Uterus (tissue), 4 donors: ENCODE data around the gene NFE2L3. TPM values are rescaled to one million over a fixed set of nuclear protein-coding genes. Genes with fewer than 3 reads are reported as not detected.
"Not testable (repeated sequence)": the region's sequence is repeated elsewhere in the genome, so short reads cannot be mapped to it uniquely, and the experiment has no call there.

ENCODE experiments used
- DNase-seq, 2 donors: peaks; one replicate each; pipeline ENCODE4 v3.0.0-alpha.2; 2019 to 2020
- H3K27ac ChIP-seq, 2 donors: fragments of 200-600 bp; sonication (generic); 1 replicate in 1 of 2; 2 replicates in 1 of 2; pipeline ENCODE4 v1.5.1; 2016 to 2018
- H3K27me3 ChIP-seq, 2 donors: fragments of 200-600 bp; sonication (generic); one replicate each; pipeline ENCODE4 v1.5.1; 2018 to 2019; ENCODE audit warnings: control low read depth in 1 of 2
- H3K36me3 ChIP-seq, 2 donors: fragments of 200-600 bp; sonication (generic); one replicate each; pipeline ENCODE4 v1.5.1; 2019; ENCODE audit warnings: control low read depth in 1 of 2
- H3K4me1 ChIP-seq, 2 donors: fragments of 200-600 bp; sonication (generic); one replicate each; pipeline ENCODE4 v1.5.1; 2018 to 2019; ENCODE audit warnings: control low read depth in 1 of 2
- H3K4me3 ChIP-seq, 2 donors: fragments of 200-600 bp; sonication (generic); 1 replicate in 1 of 2; 2 replicates in 1 of 2; pipeline ENCODE4 v1.5.1; 2018 to 2019; ENCODE audit warnings: mild to moderate bottlenecking in 1 of 2
- H3K9me3 ChIP-seq, 2 donors: fragments of 200-600 bp; sonication (generic); one replicate each; pipeline ENCODE4 v1.5.1; 2019; ENCODE audit warnings: control low read depth in 1 of 2
- POLR2A ChIP-seq, 2 donors: fragments of 450-650 bp; IDR thresholded peaks; one replicate each; pipeline ENCODE4 v1.6.1; 2016; ENCODE audit warnings: antibody characterized with exemption in 2 of 2, mild to moderate bottlenecking in 1 of 2, moderate library complexity in 1 of 2
- intact Hi-C: fragments of 100-400 bp; cut with DNase I; formaldehyde crosslinking; loops from one replicate; pipeline ENCODE4 v1.15.1; 2023; ENCODE audit warnings: low total_unique reads
- total RNA-seq, 4 donors: library from RNA; depleted of rRNA in 3 of 4; stranded (reverse); fragments of >200 nt in 3 of 4; gene quantifications; one replicate each; pipeline versions ENCODE4 v1.1.0 to v1.2.4, GENCODE V29; 2014 to 2023
- TF ChIP-seq, protein P1 (sequence below), 4 experiments: fragments of 200-600 bp in 2 of 4; fragments of 450-650 bp in 2 of 4; sonication (generic) in 2 of 4; IDR thresholded peaks; one replicate each; pipeline ENCODE4 v1.5.1; 2016 to 2019; ENCODE audit warnings: antibody characterized with exemption in 4 of 4, mild to moderate bottlenecking in 2 of 4, moderate library complexity in 1 of 4
- donor health status: DM: yes; HTN: yes; CAD: no.

Gene NFE2L3
- total RNA-seq, 4 donors from 2014 or later = 3.6 to 6.2 (median 4.1) TPM; not detected in 1

DNA sequence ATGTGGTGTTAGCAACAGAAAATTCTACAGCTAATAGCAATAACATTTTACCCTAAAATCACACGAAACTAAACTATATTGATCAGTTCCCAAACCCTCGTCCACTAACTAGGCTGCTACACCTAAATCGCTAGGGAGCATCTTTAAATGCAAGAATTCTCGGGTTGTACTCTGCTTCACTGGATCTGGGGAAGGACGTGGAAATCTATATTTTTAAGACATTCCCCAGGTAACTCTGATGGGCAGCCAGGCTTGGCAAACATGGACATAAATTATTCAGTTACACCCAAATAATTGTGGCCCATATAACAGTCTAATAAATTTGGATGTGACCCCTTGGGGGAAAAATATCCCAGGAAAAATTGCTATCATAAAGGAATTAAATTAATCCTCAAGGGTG, 36.3 kb upstream of the NFE2L3 start:
- no peak overlapping the region for H3K4me3 ChIP-seq
- intact Hi-C loops = no loop called here
- no peaks in the 10 kb centered on the region for H3K27me3 ChIP-seq
- H3K4me1 ChIP-seq = no peaks in the 10 kb centered on the region
- H3K27ac ChIP-seq = no peak overlapping the region
- H3K9me3 ChIP-seq = no peaks in the 10 kb centered on the region
- TF ChIP-seq, protein P1, sequence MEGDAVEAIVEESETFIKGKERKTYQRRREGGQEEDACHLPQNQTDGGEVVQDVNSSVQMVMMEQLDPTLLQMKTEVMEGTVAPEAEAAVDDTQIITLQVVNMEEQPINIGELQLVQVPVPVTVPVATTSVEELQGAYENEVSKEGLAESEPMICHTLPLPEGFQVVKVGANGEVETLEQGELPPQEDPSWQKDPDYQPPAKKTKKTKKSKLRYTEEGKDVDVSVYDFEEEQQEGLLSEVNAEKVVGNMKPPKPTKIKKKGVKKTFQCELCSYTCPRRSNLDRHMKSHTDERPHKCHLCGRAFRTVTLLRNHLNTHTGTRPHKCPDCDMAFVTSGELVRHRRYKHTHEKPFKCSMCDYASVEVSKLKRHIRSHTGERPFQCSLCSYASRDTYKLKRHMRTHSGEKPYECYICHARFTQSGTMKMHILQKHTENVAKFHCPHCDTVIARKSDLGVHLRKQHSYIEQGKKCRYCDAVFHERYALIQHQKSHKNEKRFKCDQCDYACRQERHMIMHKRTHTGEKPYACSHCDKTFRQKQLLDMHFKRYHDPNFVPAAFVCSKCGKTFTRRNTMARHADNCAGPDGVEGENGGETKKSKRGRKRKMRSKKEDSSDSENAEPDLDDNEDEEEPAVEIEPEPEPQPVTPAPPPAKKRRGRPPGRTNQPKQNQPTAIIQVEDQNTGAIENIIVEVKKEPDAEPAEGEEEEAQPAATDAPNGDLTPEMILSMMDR (IDR thresholded peaks at IDR 0.05) = no peak
- TF ChIP-seq POLR2A (IDR thresholded peaks at IDR 0.05) = no peak
- H3K36me3 ChIP-seq = no peaks in the 10 kb centered on the region
- no peak for DNase-seq

DNA sequence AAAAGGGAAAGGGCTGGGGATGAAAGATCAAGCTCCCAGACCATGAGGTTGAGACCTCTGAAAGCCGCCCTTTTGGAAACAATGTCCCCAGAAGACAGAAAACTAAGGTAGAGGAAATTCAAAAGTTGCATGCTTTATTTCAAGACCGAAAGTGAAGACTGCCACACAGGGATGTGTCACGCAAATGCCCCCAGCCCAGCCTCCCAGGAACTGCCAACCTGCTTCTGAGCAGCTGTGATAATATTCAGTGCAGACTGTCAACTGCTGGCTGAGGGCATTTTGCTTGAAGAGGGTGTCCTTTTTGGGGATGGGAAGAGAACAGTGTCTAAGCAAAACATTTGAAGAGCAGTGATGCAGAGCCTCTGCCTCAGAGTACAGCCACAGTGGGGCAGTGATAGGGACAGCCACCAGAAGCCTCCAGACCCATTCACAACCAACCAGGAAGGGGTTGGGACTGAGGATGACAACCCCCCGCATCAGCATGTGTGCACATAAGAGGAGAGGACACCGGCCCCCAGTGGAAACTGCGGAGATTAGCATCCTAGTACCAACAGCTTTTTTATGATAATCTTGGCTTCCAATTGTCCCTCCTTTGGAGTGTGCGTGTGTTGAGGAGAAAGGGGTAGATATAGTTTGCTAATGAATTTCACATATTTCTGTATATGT, 34.7 kb upstream of the NFE2L3 start:
- TF ChIP-seq, protein P1 (IDR thresholded peaks at IDR 0.05) = no peak
- no peak for TF ChIP-seq POLR2A (IDR thresholded peaks at IDR 0.05)
- intact Hi-C loops = no loop called here
- no peak for DNase-seq
- no peak overlapping the region for H3K27ac ChIP-seq
- no peak overlapping the region for H3K4me3 ChIP-seq
- no peaks in the 10 kb centered on the region for H3K9me3 ChIP-seq
- no peaks in the 10 kb centered on the region for H3K27me3 ChIP-seq
- H3K4me1 ChIP-seq = no peaks in the 10 kb centered on the region
- no peaks in the 10 kb centered on the region for H3K36me3 ChIP-seq

DNA sequence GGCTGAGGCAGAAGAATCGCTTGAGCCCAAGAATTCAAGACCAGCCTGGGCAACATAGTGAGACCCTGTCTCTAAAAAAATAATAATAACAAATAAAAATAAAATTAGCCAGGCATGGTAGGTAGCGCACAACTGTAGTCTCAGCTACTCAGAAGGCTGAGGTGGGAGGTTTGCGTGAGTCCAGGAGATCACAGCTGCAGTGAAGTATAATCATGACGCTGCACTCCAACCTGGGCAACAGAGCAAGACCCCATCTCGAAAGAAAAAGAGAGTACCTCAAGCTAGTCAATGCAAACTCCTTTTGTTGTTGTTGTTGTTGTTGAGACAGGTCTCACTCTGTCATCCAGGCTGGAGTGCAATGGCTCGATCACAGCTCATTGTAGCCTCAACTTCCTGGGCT, 34.0 kb upstream of the NFE2L3 start:
- no peaks in the 10 kb centered on the region for H3K4me1 ChIP-seq
- TF ChIP-seq, protein P1 (IDR thresholded peaks at IDR 0.05) = no peak
- TF ChIP-seq POLR2A (IDR thresholded peaks at IDR 0.05) = no peak
- intact Hi-C loops = no loop called here
- H3K36me3 ChIP-seq = no peaks in the 10 kb centered on the region
- no peak overlapping the region for H3K4me3 ChIP-seq
- DNase-seq = no peak
- H3K27ac ChIP-seq = no peak overlapping the region
- H3K27me3 ChIP-seq = no peaks in the 10 kb centered on the region
- H3K9me3 ChIP-seq = no peaks in the 10 kb centered on the region

DNA sequence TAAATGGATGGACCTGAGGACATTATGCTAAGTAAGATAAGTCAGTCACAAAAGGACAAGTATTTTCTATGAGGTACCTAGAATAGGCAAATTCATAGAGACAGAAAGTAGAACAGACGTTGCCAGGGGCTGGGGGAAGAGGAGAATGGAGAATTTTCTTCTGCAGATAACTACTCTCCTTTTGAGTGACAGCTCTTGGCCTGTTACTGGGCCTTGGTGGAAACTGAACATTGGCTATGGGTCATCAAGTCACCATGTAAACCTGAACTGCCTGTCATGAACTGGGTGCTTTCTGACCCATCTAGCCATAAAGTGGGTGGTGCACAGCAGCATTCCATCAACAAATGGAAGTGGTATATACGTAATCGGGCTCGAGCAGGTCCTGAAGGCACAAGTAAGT, 29.3 kb upstream of the NFE2L3 start:
- intact Hi-C loops = no loop called here
- no peaks in the 10 kb centered on the region for H3K4me1 ChIP-seq
- H3K4me3 ChIP-seq = no peak overlapping the region
- H3K27me3 ChIP-seq = no peaks in the 10 kb centered on the region
- no peaks in the 10 kb centered on the region for H3K36me3 ChIP-seq
- no peaks in the 10 kb centered on the region for H3K9me3 ChIP-seq
- H3K27ac ChIP-seq = no peak overlapping the region
- no peak for TF ChIP-seq POLR2A (IDR thresholded peaks at IDR 0.05)
- TF ChIP-seq, protein P1 (IDR thresholded peaks at IDR 0.05) = no peak
- no peak for DNase-seq

DNA sequence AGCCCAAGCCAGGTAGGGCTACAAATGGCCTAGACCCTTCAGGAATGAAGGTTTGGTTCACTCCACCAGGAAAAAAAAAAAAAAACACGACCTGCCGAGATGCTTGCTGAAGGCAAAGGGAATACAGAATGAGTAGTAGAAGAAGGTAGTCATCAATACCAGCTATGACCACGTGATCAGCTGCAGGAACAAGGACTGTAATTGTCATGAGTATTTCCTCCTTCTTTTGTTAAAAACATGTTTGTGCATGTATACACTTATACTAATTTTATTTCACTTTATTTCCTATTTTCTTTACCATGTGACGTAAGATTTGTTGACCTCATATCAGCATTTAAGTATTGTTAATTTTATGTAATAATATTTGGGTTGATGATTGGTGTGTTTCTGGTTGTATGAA, 27.2 kb upstream of the NFE2L3 start:
- H3K27me3 ChIP-seq, H3K9me3 ChIP-seq, DNase-seq, H3K4me1 ChIP-seq, H3K4me3 ChIP-seq, H3K27ac ChIP-seq, H3K36me3 ChIP-seq, intact Hi-C loops: not testable (repeated sequence)

DNA sequence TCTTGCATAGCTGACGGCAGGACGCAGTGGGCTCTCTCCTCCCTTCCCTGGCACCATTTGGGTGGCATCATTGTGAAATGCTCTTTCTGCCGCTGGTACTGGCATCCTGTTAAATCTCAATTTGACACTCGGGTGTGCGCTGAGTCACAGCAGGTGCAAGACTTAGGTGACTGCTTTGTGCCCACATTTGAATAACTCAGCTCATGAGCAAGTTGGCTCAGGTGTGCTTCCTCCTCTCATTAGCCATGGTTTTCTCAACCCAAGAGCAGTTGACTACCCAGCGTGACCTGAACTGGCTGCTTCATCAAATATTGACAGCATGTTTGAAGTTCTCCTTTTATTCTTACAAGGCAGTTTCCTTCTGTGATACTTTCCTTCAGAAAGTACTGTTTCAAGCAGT, 24.6 kb upstream of the NFE2L3 start:
- intact Hi-C loops = no loop called here
- H3K9me3 ChIP-seq = no peaks in the 10 kb centered on the region
- no peak for DNase-seq
- H3K4me1 ChIP-seq = no peaks in the 10 kb centered on the region
- H3K27me3 ChIP-seq = no peaks in the 10 kb centered on the region
- no peak overlapping the region for H3K4me3 ChIP-seq
- no peak overlapping the region for H3K27ac ChIP-seq
- TF ChIP-seq, protein P1 (IDR thresholded peaks at IDR 0.05) = no peak
- no peak for TF ChIP-seq POLR2A (IDR thresholded peaks at IDR 0.05)
- H3K36me3 ChIP-seq = no peaks in the 10 kb centered on the region
